Measurements from ENCODE around the gene C2CD4C. TPM values are rescaled to one million over a fixed set of nuclear protein-coding genes. Genes with fewer than 3 reads are reported as not detected.

Gene C2CD4C
- polyA plus RNA-seq, 1 donor from 2014 or later, result 21.4 TPM

- H3K4me2 ChIP-seq (ENCODE audit: low read length), result no peak overlapping the region
- no peak overlapping the region for H3K4me3 ChIP-seq (ENCODE audit: low read length)
- H3K27ac ChIP-seq (ENCODE audit: low read length), result no peak overlapping the region
- no peaks in the 10 kb centered on the region for H3K36me3 ChIP-seq (ENCODE audit: insufficient read depth, low read length)
- H3K27me3 ChIP-seq (ENCODE audit: insufficient read depth, low read depth, low read length), result no peaks in the 10 kb centered on the region
- no peaks in the 10 kb centered on the region for H3K9me3 ChIP-seq (ENCODE audit: low read length)
- H2AFZ ChIP-seq (ENCODE audit: low read depth, low read length), result no peak overlapping the region
- TF ChIP-seq CTCF (IDR thresholded peaks at IDR 0.05; ENCODE audit: poor library complexity, severe bottlenecking), result no peak
- TF ChIP-seq MXI1 (conservative IDR thresholded peaks at IDR 0.05; ENCODE audit: poor library complexity, severe bottlenecking), result no peak
- TF ChIP-seq EP300 (conservative IDR thresholded peaks at IDR 0.05; ENCODE audit: poor library complexity, severe bottlenecking), result no peak
- TF ChIP-seq TAF1 (IDR thresholded peaks at IDR 0.05; ENCODE audit: low read depth), result no peak
- no peak for TF ChIP-seq RAD21 (conservative IDR thresholded peaks at IDR 0.05)
- no peak for TF ChIP-seq EZH2 (IDR thresholded peaks at IDR 0.05; ENCODE audit: borderline replicate concordance, insufficient read depth, low read length, poor library complexity, severe bottlenecking)
- no peak for TF ChIP-seq SMC3 (conservative IDR thresholded peaks at IDR 0.05; ENCODE audit: poor library complexity)
- TF ChIP-seq POLR2AphosphoS5 (IDR thresholded peaks at IDR 0.05), result no peak
- TF ChIP-seq, protein P1, sequence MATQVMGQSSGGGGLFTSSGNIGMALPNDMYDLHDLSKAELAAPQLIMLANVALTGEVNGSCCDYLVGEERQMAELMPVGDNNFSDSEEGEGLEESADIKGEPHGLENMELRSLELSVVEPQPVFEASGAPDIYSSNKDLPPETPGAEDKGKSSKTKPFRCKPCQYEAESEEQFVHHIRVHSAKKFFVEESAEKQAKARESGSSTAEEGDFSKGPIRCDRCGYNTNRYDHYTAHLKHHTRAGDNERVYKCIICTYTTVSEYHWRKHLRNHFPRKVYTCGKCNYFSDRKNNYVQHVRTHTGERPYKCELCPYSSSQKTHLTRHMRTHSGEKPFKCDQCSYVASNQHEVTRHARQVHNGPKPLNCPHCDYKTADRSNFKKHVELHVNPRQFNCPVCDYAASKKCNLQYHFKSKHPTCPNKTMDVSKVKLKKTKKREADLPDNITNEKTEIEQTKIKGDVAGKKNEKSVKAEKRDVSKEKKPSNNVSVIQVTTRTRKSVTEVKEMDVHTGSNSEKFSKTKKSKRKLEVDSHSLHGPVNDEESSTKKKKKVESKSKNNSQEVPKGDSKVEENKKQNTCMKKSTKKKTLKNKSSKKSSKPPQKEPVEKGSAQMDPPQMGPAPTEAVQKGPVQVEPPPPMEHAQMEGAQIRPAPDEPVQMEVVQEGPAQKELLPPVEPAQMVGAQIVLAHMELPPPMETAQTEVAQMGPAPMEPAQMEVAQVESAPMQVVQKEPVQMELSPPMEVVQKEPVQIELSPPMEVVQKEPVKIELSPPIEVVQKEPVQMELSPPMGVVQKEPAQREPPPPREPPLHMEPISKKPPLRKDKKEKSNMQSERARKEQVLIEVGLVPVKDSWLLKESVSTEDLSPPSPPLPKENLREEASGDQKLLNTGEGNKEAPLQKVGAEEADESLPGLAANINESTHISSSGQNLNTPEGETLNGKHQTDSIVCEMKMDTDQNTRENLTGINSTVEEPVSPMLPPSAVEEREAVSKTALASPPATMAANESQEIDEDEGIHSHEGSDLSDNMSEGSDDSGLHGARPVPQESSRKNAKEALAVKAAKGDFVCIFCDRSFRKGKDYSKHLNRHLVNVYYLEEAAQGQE (IDR thresholded peaks at IDR 0.05; ENCODE audit: borderline replicate concordance), result no peak
- H3F3A ChIP-seq (ENCODE audit: insufficient read depth, low read length, poor library complexity, severe bottlenecking), result no peaks in the 10 kb centered on the region
- no peak overlapping the region for H3K9ac ChIP-seq (ENCODE audit: low read length)
- no peaks in the 10 kb centered on the region for H3K79me2 ChIP-seq (replicated peaks; ENCODE audit: insufficient read depth, low read length)
- no peaks in the 10 kb centered on the region for H4K20me1 ChIP-seq (ENCODE audit: insufficient read depth)
- H3K9me2 ChIP-seq (ENCODE audit: insufficient read depth, low read length), result no peaks in the 10 kb centered on the region
Observed at GRCh38 chr19:364496-365287, 44.3 kb downstream of the C2CD4C start.

- H3K4me3 ChIP-seq (ENCODE audit: low read length), result no peak overlapping the region
Observed at GRCh38 chr19:362683-363082, 46.3 kb downstream of the C2CD4C start.

More at GRCh38 chr19:362683-363082, 46.3 kb downstream of the C2CD4C start:
- Histone ChIP-seq H2AFZ (ENCODE audit: low read depth, low read length) (no peak overlapping the region), H3K27ac (ENCODE audit: low read length) (no peak overlapping the region), H3K79me2 (replicated peaks; ENCODE audit: insufficient read depth, low read length) (no peaks in the 10 kb centered on the region), H3K4me2 (ENCODE audit: low read length) (no peak overlapping the region), H3K9ac (ENCODE audit: low read length) (no peak overlapping the region), H3K27me3 (ENCODE audit: insufficient read depth, low read depth, low read length) (no peaks in the 10 kb centered on the region), H3F3A (ENCODE audit: insufficient read depth, low read length, poor library complexity, severe bottlenecking) (no peaks in the 10 kb centered on the region), H3K9me2 (ENCODE audit: insufficient read depth, low read length) (no peaks in the 10 kb centered on the region), H3K36me3 (ENCODE audit: insufficient read depth, low read length) (no peaks in the 10 kb centered on the region), H4K20me1 (ENCODE audit: insufficient read depth) (no peaks in the 10 kb centered on the region), H3K9me3 (ENCODE audit: low read length) (no peaks in the 10 kb centered on the region)
- TF ChIP-seq, protein P1 (IDR thresholded peaks at IDR 0.05; ENCODE audit: borderline replicate concordance), result no peak

Measured in neural cell (in vitro differentiated cells).